SJSA1 (cell line): ENCODE results near the gene TTBK1. TPM values are rescaled to one million over a fixed set of nuclear protein-coding genes. Genes with fewer than 3 reads are reported as not detected.

Source experiments
- total RNA-seq: library from RNA; depleted of rRNA; stranded (reverse); fragments of >200 nt; shearing (Covaris generic); gene quantifications from 2 replicates; pipeline ENCODE4 v1.2.3, GENCODE V29; 2014; rRNA removed

Gene TTBK1
- total RNA-seq, 1 experiment from 2014 or later = not detected

Other genes with a start within 250 kb of the TTBK1 start
- gene MEA1, start 229.5 kb upstream of the TTBK1 start, total RNA-seq = 118 and 134 TPM in 2 replicates
- 109 and 118 TPM in 2 replicates for gene KLHDC3, start 229.2 kb upstream of the TTBK1 start, total RNA-seq
- 143 and 184 TPM in 2 replicates for gene RRP36, start 221.9 kb upstream of the TTBK1 start, total RNA-seq
- gene CUL7, start 189.6 kb upstream of the TTBK1 start, total RNA-seq = 13.7 and 18.8 TPM in 2 replicates
- gene MRPL2, start 184.0 kb upstream of the TTBK1 start, total RNA-seq = 24.6 and 34.3 TPM in 2 replicates
- gene KLC4, start 183.8 kb upstream of the TTBK1 start, total RNA-seq = 9.7 and 10.5 TPM in 2 replicates
- gene PTK7, start 167.2 kb upstream of the TTBK1 start, total RNA-seq = 60.6 and 87.0 TPM in 2 replicates
- gene SRF, start 72.2 kb upstream of the TTBK1 start, total RNA-seq = 37.8 and 47.8 TPM in 2 replicates
- gene CUL9, start 61.3 kb upstream of the TTBK1 start, total RNA-seq = 8.3 and 15.7 TPM in 2 replicates
- 35.7 and 71.5 TPM in 2 replicates for gene DNPH1, start 14.0 kb upstream of the TTBK1 start, total RNA-seq
- not detected in 2 replicates for gene SLC22A7, start 54.8 kb downstream of the TTBK1 start, total RNA-seq
- gene CRIP3, start 65.3 kb downstream of the TTBK1 start, total RNA-seq = not detected in 2 replicates
- gene ZNF318, start 126.2 kb downstream of the TTBK1 start, total RNA-seq = 8.0 and 12.2 TPM in 2 replicates
- 10.9 and 11.3 TPM in 2 replicates for gene ABCC10, start 184.1 kb downstream of the TTBK1 start, total RNA-seq
- 0.16 TPM in 1 of 2 replicates, not detected in the other for gene DLK2, start 212.1 kb downstream of the TTBK1 start, total RNA-seq
- gene TJAP1, start 234.1 kb downstream of the TTBK1 start, total RNA-seq = 18.5 and 24.8 TPM in 2 replicates